GM18526 (cell line): Measurements from ENCODE around the gene OTUD5.
A peak's percentile ranks its signal among the peaks of the same experiment; 100 is the strongest.

Source experiments
- POLR2A ChIP-seq: IDR thresholded peaks from 3 replicates; pipeline ENCODE4 v1.6.1; 2011; ENCODE audit not compliant: insufficient read length; ENCODE audit errors: extremely low read depth

The OTUD5 gene

DNA sequence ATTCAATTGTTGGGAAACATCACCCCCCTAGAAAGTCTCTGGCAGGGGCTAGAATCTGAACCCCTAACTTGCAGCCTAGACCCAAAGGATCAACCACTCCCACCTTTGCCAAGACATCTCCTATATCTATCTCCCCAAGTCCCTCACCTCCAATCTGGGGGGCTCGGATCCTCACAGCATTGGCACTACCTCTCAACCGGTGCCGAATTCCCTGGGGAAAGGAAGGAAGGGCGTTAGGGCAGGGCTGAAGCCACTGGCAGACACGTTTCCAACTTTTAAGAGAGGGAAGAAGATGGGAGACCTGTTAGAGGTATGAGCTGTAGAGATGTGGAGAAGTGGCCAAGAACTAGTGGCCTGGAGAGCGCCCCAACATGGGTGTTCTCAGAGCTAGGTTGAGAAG is 62.5 kb downstream of the OTUD5 start:
- no peak for TF ChIP-seq POLR2A

DNA sequence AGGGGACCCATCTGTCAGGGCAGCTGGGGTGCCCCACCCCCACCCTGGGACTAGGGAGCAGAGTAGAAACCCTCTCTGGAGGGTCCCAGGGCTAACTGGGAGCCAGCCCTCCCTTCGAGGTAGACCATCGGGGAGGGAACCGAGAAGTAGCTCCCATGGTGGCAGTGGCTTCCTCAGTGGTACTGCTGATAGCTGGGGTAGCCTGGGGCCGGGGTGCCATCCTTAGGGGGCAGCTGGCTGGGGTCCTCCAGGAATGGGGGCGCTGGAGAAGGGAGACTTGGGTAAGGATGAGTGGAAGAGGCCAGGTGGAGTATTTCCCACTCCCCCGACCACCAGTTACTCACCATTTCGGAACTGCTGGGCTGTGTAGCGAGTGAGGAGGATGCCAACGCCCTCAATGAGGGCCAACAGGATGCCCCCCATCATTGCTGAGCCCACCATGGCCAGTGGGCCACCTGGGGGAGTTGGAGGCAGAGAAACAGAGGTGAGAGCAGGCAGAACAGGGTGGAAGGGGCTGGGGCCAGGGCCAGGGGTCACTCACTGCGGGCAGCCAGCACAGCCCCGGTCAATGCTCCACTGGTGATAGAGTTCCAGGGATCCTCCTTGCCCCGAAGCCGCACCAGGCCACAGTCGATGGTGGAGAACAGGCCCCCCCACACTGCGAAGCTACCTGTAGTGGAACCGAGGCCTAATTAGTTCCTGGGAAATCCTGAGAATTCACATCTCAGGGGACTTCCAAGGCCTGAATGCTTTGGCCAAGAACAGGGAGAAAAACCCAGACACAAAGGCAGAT is 63.7 kb downstream of the OTUD5 start:
- TF ChIP-seq POLR2A = no peak

DNA sequence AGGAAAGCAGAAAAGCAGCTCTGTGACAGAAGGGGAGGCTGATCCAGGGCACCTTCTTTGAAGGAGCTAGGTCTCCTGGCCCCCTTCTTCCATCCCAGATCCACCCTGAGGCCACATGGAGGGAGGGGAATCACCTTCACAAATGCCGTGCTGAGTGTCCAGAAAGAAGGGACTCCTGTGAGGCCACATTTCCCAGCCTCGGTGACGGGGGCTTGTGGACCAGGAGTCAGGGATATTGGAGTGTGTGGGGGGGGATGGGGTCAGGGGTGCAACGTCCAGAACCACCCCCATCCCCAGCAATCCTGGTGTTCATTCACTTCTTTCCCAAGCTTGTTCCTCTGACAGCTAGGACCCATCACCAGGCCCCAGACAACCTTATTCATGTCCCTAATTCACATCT is 64.5 kb downstream of the OTUD5 start:
- no peak for TF ChIP-seq POLR2A

DNA sequence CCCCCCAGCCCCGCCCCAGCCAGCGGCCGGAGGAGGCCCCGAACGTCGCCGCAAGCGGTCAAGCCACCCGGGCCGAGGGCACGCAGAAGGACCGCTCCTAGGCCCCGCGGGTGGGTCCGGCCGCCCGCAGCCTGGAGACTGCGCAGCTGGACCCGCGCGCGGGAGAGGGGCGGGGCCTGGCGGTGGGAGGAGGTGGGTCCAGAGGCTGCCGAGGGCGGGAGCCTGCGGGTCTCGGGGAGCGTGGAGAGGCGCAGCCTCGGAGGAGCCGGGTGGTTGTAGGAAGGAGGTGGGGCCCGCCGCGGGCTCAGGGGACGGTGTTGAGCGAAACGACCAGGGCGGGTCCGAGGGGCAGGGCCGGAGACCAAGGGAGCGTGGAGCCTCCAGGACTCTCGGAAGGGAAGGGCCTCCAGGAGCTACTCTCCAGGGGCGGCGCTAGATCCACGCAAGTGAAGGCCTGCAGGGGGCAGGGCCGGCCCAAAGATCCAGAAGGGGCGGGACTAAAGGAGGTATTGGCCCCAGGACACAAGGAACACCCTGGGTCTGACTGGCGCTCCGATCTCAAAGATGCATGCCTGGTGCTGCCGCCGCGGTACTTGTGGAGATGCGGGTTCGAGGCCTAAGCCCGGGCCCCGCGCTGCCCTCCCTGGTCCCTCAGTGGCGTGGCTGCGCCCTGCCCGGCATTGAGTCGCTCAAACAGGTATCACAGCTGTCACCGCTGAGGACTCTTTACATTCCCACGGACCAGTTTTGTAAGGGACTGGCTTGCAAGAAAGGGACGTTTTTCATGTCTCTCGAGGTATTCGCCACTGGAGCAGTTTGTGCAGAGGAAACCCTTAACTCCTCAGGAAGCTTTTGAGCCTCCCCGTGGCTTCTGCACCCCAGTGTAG is 65.8 kb downstream of the OTUD5 start:
- TF ChIP-seq POLR2A = peak; percentile 28

DNA sequence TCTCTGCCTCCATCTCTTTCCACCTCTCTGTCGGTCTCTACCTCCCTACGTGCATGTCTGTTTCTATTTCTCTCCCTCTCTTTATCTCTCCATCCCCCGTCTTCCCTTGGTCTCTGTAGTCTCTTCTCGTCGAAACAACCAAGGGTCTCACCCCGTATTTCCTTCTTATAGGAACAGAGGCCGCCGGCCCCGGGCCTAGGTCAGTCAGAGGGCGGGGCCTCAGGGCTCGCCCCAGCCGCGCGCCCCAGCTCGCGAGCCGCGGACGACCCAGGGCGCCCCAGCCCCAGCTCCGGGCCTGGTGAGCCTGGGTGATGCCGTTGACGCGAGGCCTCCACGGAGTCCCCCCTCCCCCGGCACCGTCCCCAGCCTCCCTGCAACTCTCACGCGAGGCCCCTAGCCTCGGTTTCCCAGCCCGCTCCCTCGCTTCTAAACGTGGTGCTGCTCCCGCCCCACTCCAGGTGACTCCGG is 66.4 kb downstream of the OTUD5 start:
- TF ChIP-seq POLR2A = no peak

DNA sequence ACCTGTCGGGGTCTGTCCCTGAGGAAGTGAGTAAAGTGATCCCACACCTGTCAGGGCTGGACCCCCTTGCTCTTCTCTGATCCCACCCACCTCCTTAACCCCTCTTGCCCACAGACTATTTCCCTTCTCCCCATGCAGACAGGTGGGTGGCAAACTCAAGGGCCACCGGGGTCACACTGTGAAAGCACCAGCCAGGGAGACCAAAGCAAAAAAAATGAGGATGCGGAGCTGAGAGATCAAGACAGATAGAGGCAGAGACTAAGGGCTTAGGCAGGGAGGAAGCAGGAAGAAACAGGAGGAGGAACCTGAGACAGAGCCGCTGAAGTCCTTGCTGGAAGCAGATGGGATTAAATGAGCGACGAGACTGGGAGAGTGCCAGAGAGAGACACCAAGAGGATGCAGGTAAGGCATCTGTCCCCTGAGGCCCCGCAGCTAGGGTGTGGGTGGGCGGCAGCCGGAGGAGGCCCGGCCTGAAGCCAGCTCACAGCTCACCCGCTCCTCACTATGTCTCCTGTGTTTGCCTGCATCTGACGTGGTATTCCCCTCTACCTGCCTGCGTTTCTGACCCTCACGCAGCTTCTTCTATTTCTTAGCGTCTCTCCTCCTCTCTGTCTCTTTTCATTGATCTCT is 67.0 kb downstream of the OTUD5 start:
- TF ChIP-seq POLR2A = no peak

DNA sequence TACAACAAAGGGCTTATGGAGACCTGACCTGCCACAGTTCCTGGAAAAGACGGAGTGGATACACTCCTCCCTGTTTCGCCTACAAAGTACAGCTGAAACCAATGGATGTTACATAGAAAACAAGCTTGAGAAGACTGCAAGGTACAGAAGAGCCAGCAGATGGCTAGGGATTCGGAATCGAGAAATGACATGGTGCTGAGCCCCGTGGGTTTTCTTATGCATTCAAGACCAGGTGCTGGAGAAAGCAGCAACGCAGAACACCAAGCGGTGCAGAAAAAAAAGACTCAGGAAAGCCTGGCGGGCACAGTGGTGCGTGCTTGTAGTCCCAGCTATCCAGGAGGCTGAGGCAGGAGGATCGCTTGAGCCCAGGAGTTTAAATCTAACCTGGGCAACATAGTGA is 73.7 kb downstream of the OTUD5 start:
- no peak for TF ChIP-seq POLR2A
